Nephron progenitor cell (in vitro differentiated cells): ENCODE measurements around the gene TUBB4B.
A peak's percentile ranks its signal among the peaks of the same experiment; 100 is the strongest.

Experiments
- DNase-seq: peaks from one replicate; pipeline ENCODE4 v3.0.0; 2021
- H3K27ac Mint-ChIP-seq: 2 replicates; pipeline ENCODE4 v1.8.0; 2021; ENCODE audit warnings: mild to moderate bottlenecking, moderate library complexity, mixed read lengths
- H3K27me3 Mint-ChIP-seq: 2 replicates; pipeline ENCODE4 v1.8.0; 2021; ENCODE audit warnings: mild to moderate bottlenecking, low read depth, mixed read lengths; ENCODE audit not compliant: poor library complexity
- H3K36me3 Mint-ChIP-seq: 2 replicates; pipeline ENCODE4 v1.8.0; 2021; ENCODE audit warnings: low read depth, mixed read lengths
- H3K4me1 Mint-ChIP-seq: 2 replicates; pipeline ENCODE4 v1.8.0; 2021; ENCODE audit warnings: mixed read lengths
- H3K4me3 Mint-ChIP-seq: 2 replicates; pipeline ENCODE4 v1.8.0; 2021; ENCODE audit warnings: mild to moderate bottlenecking, moderate library complexity, mixed read lengths
- H3K9me3 Mint-ChIP-seq: 2 replicates; pipeline ENCODE4 v1.8.0; 2021; ENCODE audit warnings: mild to moderate bottlenecking, moderate library complexity, mixed read lengths
- TF ChIP-seq, protein P1 (sequence below): fragments of 200-600 bp; sonication (generic); IDR thresholded peaks from 2 replicates; pipeline ENCODE4 v1.5.0; 2021; ENCODE audit warnings: antibody characterized with exemption

The TUBB4B gene

GRCh38 chr9:137267933-137268355 is 26.9 kb downstream of the TUBB4B start:
- DNase-seq = no peak
- no peak overlapping the region for H3K27ac Mint-ChIP-seq
- no peak overlapping the region for H3K4me3 Mint-ChIP-seq
- H3K9me3 Mint-ChIP-seq = no peaks in the 10 kb centered on the region
- H3K4me1 Mint-ChIP-seq = peaks cover 7% of the 10 kb centered on the region
- peaks cover 22% of the 10 kb centered on the region for H3K36me3 Mint-ChIP-seq
- no peaks in the 10 kb centered on the region for H3K27me3 Mint-ChIP-seq
- TF ChIP-seq, protein P1, sequence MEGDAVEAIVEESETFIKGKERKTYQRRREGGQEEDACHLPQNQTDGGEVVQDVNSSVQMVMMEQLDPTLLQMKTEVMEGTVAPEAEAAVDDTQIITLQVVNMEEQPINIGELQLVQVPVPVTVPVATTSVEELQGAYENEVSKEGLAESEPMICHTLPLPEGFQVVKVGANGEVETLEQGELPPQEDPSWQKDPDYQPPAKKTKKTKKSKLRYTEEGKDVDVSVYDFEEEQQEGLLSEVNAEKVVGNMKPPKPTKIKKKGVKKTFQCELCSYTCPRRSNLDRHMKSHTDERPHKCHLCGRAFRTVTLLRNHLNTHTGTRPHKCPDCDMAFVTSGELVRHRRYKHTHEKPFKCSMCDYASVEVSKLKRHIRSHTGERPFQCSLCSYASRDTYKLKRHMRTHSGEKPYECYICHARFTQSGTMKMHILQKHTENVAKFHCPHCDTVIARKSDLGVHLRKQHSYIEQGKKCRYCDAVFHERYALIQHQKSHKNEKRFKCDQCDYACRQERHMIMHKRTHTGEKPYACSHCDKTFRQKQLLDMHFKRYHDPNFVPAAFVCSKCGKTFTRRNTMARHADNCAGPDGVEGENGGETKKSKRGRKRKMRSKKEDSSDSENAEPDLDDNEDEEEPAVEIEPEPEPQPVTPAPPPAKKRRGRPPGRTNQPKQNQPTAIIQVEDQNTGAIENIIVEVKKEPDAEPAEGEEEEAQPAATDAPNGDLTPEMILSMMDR = no peak

DNA sequence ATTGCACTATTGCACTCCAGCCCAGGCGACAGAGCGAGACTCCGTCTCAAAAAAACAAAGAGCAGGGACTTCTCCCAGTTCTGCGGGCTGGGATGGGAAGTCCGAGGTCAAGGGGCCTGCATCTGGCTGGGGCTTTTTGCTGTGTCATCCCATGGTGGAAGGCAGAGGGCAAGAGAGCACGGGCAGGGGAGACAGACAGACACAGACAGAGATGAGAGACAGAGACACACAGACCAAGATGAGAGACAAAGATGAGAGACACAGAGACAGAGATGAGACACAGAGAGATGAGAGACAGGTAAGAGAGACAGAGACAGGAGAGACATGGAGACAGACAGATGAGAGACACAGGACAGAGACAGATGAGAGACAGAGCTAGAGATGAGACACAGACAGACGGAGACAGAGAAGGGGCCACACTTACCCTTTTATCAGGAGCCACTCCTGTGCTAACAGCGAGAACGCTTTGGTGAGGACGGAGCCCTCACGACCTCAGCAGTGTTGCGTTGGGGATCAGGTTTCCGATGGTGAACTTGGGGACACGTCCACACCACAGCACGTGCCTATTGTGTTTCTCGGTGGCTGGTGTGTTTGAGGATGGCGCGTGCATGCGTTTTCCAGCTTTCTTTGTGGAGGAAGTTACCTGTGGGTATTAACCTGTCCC is 27.6 kb downstream of the TUBB4B start:
- TF ChIP-seq, protein P1 = no peak
- H3K36me3 Mint-ChIP-seq = peaks cover 26% of the 10 kb centered on the region
- peak overlapping the region; percentile 85 for H3K27ac Mint-ChIP-seq
- no peaks in the 10 kb centered on the region for H3K9me3 Mint-ChIP-seq
- H3K4me1 Mint-ChIP-seq = peaks cover 7% of the 10 kb centered on the region
- no peak for DNase-seq
- H3K27me3 Mint-ChIP-seq = no peaks in the 10 kb centered on the region
- H3K4me3 Mint-ChIP-seq = no peak overlapping the region

GRCh38 chr9:137269231-137269772 is 28.2 kb downstream of the TUBB4B start:
- Mint-ChIP-seq H3K9me3 (no peaks in the 10 kb centered on the region), H3K27me3 (no peaks in the 10 kb centered on the region), H3K36me3 (peaks cover 28% of the 10 kb centered on the region), H3K27ac (peak overlapping the region; percentile 61), H3K4me3 (no peak overlapping the region), H3K4me1 (peaks cover 8% of the 10 kb centered on the region)
- DNase-seq = no peak
- TF ChIP-seq, protein P1 = no peak

GRCh38 chr9:137270929-137271695 is 30.0 kb downstream of the TUBB4B start:
- Mint-ChIP-seq H3K9me3 (no peaks in the 10 kb centered on the region), H3K4me1 (peaks cover 25% of the 10 kb centered on the region), H3K27me3 (no peaks in the 10 kb centered on the region), H3K27ac (no peak overlapping the region), H3K4me3 (no peak overlapping the region), H3K36me3 (peaks cover 28% of the 10 kb centered on the region)
- TF ChIP-seq, protein P1 = no peak
- no peak for DNase-seq

DNA sequence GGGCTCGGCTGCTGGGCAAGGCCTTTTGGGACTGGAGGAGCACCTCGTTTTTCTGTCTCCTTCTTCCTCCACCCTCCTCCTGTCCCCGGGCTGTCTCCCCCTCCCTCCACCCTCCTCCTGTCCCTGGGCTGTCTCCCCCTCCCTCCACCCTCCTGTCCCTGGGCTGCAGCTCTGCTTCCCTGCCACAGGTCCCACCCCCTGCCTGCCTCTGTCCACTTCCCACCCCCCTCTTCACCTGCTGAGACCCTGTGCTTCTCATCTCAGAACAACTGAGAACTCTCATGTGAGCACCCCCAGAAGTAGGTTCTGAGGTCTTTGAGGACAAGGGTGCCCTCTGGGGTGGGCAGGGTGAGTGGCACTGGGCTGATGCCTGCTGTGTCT is 30.6 kb downstream of the TUBB4B start:
- no peak for DNase-seq
- peaks cover 28% of the 10 kb centered on the region for H3K36me3 Mint-ChIP-seq
- H3K4me1 Mint-ChIP-seq = peaks cover 28% of the 10 kb centered on the region
- H3K4me3 Mint-ChIP-seq = no peak overlapping the region
- no peaks in the 10 kb centered on the region for H3K9me3 Mint-ChIP-seq
- no peaks in the 10 kb centered on the region for H3K27me3 Mint-ChIP-seq
- TF ChIP-seq, protein P1 = no peak
- no peak overlapping the region for H3K27ac Mint-ChIP-seq
